Right lobe of liver (tissue), 6 donors: ENCODE data around the gene HSPBP1. TPM values are rescaled to one million over a fixed set of nuclear protein-coding genes. Genes with fewer than 3 reads are reported as not detected.
A peak's percentile ranks its signal among the peaks of the same experiment; 100 is the strongest.

ENCODE experiments used
- ATAC-seq, 4 donors: fragments of 200-7000 bp; cut with Tn5 transposase; one replicate each; pipeline ENCODE4 v1.9.1; 2020; ENCODE audit warnings: mild to moderate bottlenecking in 4 of 4, moderate library complexity in 4 of 4
- DNase-seq, 3 donors: peaks; one replicate each; pipeline ENCODE4 v3.0.0-alpha.2; 2020
- H3K27ac ChIP-seq, 3 donors: fragments of 200-600 bp; one replicate each; pipeline ENCODE4 v1.8.0; 2022
- H3K27me3 ChIP-seq, 2 donors: fragments of 200-600 bp; one replicate each; pipeline ENCODE4 v1.8.0; 2022
- H3K36me3 ChIP-seq, 4 donors: fragments of 200-600 bp; sonication (generic) in 1 of 4; one replicate each; pipeline versions ENCODE4 v1.5.1 to v1.8.0; 2017 to 2022; ENCODE audit warnings: control low read depth in 1 of 4
- H3K4me1 ChIP-seq, 4 donors: fragments of 200-600 bp; sonication (generic) in 1 of 4; one replicate each; pipeline versions ENCODE4 v1.5.1 to v1.8.0; 2017 to 2022; ENCODE audit warnings: control low read depth in 1 of 4
- H3K4me3 ChIP-seq, 3 donors: fragments of 200-600 bp; one replicate each; pipeline ENCODE4 v1.8.0; 2022
- H3K9me3 ChIP-seq, 4 donors: fragments of 200-600 bp; sonication (generic) in 1 of 4; one replicate each; pipeline versions ENCODE4 v1.5.1 to v1.8.0; 2017 to 2022; ENCODE audit warnings: control low read depth in 1 of 4
- POLR2A ChIP-seq: fragments of 450-650 bp; IDR thresholded peaks from one replicate; pipeline ENCODE4 v1.6.1; 2017; ENCODE audit warnings: antibody characterized with exemption, mild to moderate bottlenecking
- WGBS: methylation state at CpG from one replicate; pipeline ENCODE4 v1.1.6; 2018; ENCODE audit warnings: low coverage, low lambda C conversion rate; ENCODE audit not compliant: insufficient coverage; ENCODE audit errors: missing lambda C conversion rate; 5-methylcytosine and 5-hydroxymethylcytosine counted together
- intact Hi-C, 2 donors: fragments of 100-400 bp; cut with DNase I; formaldehyde crosslinking; loops; one replicate each; pipeline versions ENCODE4 v1.11.2 to v1.14.1; 2022
- total RNA-seq, 6 experiments: library from RNA; depleted of rRNA in 2 of 6; stranded (reverse); fragments of >200 nt in 2 of 6; fragmentation: NEBNext Ultra II Directional in 3 of 6; extraction: Animal tissue kit (Norgen Biotek cat#: 25700) in 3 of 6; gene quantifications; one replicate each; pipeline versions ENCODE4 v1.1.0 to v1.2.4, GENCODE V29; 2016 to 2023
- TF ChIP-seq, protein P1 (sequence below), 4 donors: fragments of 200-600 bp in 3 of 4; fragments of 450-650 bp in 1 of 4; IDR thresholded peaks; one replicate each; pipeline versions ENCODE4 v1.5.1 to v1.8.0; 2016 to 2022; ENCODE audit warnings: antibody characterized with exemption in 4 of 4, mild to moderate bottlenecking in 2 of 4
- donor health status: DM: no; HTN: yes; CAD: no.
- donor health status: DM: no; HTN: no; CAD: no.
- donor health status: DM: no; HTN: no; CAD: no.
- donor health status: DM: no; HTN: yes; CAD: no.
- donor health status: DM: no; HTN: yes; CAD: no.

Gene HSPBP1
- total RNA-seq, 6 experiments from 2014 or later = 11.3 to 28.3 (median 15.6) TPM

DNA sequence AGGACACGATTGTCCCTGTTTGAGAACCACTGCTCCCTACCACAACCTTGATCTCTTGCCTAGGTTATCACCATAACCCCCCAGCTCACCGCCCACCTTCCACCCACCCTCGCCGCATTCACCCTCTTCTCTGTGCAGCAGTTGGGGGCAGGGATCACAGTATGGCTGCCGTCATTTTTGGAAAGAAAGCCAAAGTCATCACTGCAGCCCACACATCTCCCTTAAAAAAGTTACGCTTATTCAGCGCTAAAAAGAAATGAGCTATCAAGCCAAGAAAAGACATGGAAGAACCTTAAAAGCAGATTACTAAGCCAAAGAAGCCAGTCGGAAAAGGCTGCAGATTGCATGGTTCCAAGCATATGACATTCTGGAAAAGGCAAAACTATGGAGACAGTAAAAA, 10.6 kb downstream of the HSPBP1 start:
- DNase-seq (no peak), ATAC-seq (no peak)
- Histone ChIP-seq H3K27me3 (no peaks in the 10 kb centered on the region), H3K4me1 (no peaks in the 10 kb centered on the region), H3K36me3 (no peaks in the 10 kb centered on the region), H3K27ac (no peak overlapping the region), H3K4me3 (no peak overlapping the region), H3K9me3 (no peaks in the 10 kb centered on the region)
- 90% methylated on average over 7 of the region's 8 CpGs for WGBS
- no peak for TF ChIP-seq POLR2A
- TF ChIP-seq, protein P1, sequence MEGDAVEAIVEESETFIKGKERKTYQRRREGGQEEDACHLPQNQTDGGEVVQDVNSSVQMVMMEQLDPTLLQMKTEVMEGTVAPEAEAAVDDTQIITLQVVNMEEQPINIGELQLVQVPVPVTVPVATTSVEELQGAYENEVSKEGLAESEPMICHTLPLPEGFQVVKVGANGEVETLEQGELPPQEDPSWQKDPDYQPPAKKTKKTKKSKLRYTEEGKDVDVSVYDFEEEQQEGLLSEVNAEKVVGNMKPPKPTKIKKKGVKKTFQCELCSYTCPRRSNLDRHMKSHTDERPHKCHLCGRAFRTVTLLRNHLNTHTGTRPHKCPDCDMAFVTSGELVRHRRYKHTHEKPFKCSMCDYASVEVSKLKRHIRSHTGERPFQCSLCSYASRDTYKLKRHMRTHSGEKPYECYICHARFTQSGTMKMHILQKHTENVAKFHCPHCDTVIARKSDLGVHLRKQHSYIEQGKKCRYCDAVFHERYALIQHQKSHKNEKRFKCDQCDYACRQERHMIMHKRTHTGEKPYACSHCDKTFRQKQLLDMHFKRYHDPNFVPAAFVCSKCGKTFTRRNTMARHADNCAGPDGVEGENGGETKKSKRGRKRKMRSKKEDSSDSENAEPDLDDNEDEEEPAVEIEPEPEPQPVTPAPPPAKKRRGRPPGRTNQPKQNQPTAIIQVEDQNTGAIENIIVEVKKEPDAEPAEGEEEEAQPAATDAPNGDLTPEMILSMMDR (IDR thresholded peaks at IDR 0.05) = no peak
- intact Hi-C loops = no loop called here

DNA sequence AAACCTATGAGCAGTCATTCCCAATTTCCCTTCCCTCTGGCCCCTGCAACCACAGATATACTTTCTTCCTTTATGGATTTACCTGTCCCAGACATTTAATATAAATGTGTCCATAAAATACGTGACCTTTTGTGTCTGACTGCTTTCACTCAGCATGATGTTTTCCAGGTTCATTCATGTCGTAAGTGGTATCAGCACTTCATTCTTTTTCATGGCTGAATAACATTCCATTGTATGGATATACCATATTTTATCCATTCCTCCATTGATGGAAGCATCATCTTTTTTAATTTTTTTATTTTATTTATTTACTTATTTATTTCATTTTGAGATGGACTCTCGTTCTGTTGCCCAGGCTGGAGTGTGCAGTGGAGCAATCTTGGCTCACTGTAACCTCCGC, 13.1 kb downstream of the HSPBP1 start:
- ATAC-seq (no peak), DNase-seq (no peak)
- Histone ChIP-seq H3K4me1 (no peaks in the 10 kb centered on the region), H3K4me3 (no peak overlapping the region), H3K27me3 (no peaks in the 10 kb centered on the region), H3K27ac (no peak overlapping the region), H3K36me3 (no peaks in the 10 kb centered on the region), H3K9me3 (no peaks in the 10 kb centered on the region)
- no peak for TF ChIP-seq POLR2A
- TF ChIP-seq, protein P1 (IDR thresholded peaks at IDR 0.05) = no peak
- 98% methylated on average over 4 of the region's 4 CpGs for WGBS
- intact Hi-C loops = no loop called here

DNA sequence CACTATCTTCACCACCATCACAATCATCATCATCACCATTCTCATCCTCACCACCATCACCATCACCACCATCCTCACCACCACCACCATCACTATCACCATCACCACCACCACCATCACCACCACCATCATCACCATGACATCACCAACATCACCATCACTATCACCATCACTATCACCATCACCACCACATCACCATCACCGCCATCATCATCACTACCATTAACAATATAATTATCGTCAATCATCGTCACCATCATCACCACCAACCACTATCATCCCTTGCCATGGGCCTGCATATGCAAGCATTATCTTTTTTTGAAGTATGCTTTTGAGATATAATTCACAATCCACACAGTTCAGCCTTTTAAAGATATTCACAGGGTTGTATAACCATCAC, 13.5 kb downstream of the HSPBP1 start:
- intact Hi-C loops = no loop called here
- TF ChIP-seq POLR2A = no peak
- TF ChIP-seq, protein P1 (IDR thresholded peaks at IDR 0.05) = no peak
- Histone ChIP-seq H3K27ac (no peak overlapping the region), H3K4me3 (no peak overlapping the region), H3K4me1 (no peaks in the 10 kb centered on the region), H3K36me3 (no peaks in the 10 kb centered on the region), H3K27me3 (no peaks in the 10 kb centered on the region), H3K9me3 (no peaks in the 10 kb centered on the region)
- DNase-seq (no peak), ATAC-seq (no peak)
- WGBS = 90% methylated on average over 3 of the region's 3 CpGs

DNA sequence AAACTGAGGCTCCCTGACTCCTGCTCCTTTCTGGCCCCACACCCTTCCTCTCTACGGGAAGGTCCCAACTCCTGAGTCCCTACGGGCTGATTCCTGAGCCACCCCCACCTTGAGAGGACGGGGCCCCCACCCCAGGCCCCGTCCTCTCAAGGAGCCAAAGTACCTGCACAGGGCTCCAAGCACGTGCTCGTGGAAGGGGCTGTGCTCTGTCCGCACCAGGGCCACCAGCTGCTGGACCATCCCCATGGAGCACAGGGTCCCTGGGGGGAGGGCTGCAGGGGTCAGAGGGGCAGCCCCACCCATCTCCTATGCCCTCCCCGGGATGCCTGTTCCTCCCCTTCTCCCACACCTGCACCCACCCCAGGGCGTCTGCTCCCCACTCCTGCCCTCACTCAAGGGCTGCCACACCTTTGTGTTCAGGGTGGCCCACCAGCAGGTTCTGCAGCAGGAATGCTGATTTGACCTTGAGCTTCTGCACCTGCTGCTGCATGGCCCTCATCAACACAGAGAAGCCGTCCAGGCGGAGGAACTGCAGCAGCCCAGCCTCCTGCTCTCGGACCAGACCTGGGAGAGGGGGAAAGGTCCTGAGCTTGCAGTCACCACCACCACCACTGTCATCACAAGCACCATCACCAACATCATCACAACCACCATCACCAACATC, 14.1 kb downstream of the HSPBP1 start:
- Histone ChIP-seq H3K27ac (no peak overlapping the region), H3K27me3 (no peaks in the 10 kb centered on the region), H3K4me3 (no peak overlapping the region), H3K9me3 (no peaks in the 10 kb centered on the region), H3K4me1 (no peaks in the 10 kb centered on the region), H3K36me3 (no peaks in the 10 kb centered on the region)
- 71% methylated on average over 4 of the region's 12 CpGs for WGBS
- TF ChIP-seq, protein P1 (IDR thresholded peaks at IDR 0.05) = no peak
- TF ChIP-seq POLR2A = no peak
- DNase-seq (no peak), ATAC-seq (peak in 1 of 4 donors; percentile 27)
- intact Hi-C loops = no loop called here
